OCI-LY7 (cell line): ENCODE measurements around the gene CLTCL1. TPM values are rescaled to one million over a fixed set of nuclear protein-coding genes. Genes with fewer than 3 reads are reported as not detected.

Source experiments
- BruUV-seq: library from RNA; stranded (reverse); fragments of 400-500 nt; replicated peaks from 2 replicates; lab custom pipeline; 2021; lab: Mats Ljungman, UMichigan
- CTCF ChIA-PET: fragments of 300-600 bp; sonication (Branson Sonifier 250); formaldehyde crosslinking; loops from one replicate; lab custom pipeline; 2022; ENCODE audit warnings: antibody characterized with exemption; ENCODE audit not compliant: unreplicated experiment; lab: Charles Lee
- POLR2A ChIA-PET: fragments of 300-600 bp; sonication (Branson Sonifier 250); formaldehyde crosslinking; loops from one replicate; lab custom pipeline; 2022; ENCODE audit warnings: antibody characterized with exemption; lab: Charles Lee
- DNase-seq: peaks from one replicate; pipeline ENCODE4 v3.0.0-alpha.2; 2015; ENCODE audit warnings: low spot score
- H2AFZ ChIP-seq: fragments of 200-600 bp; sonication (generic), shearing (Covaris generic); 2 replicates; pipeline ENCODE4 v1.6.1; 2014; ENCODE audit warnings: mild to moderate bottlenecking, antibody characterized with exemption, low read length, moderate library complexity
- H3K27ac ChIP-seq: fragments of 200-600 bp; sonication (generic); 2 replicates; pipeline ENCODE4 v1.5.1; 2014; ENCODE audit warnings: mixed run types, low read depth, mild to moderate bottlenecking, moderate library complexity, low read length, inconsistent platforms; ENCODE audit not compliant: poor library complexity, severe bottlenecking
- H3K36me3 ChIP-seq: fragments of 200-600 bp; sonication (generic); 2 replicates; pipeline ENCODE4 v1.6.1; 2014; ENCODE audit warnings: mild to moderate bottlenecking, antibody characterized with exemption, low read length, moderate library complexity, mixed read lengths; ENCODE audit not compliant: insufficient read depth
- H3K4me1 ChIP-seq: fragments of 200-600 bp; sonication (generic); 2 replicates; pipeline ENCODE4 v1.5.1; 2014; ENCODE audit warnings: mild to moderate bottlenecking, low read length; ENCODE audit not compliant: insufficient read depth, poor library complexity, severe bottlenecking
- H3K4me2 ChIP-seq: fragments of 200-600 bp; sonication (generic); 2 replicates; pipeline ENCODE4 v1.6.1; 2014; ENCODE audit warnings: mild to moderate bottlenecking, low read length
- H3K4me3 ChIP-seq: fragments of 200-600 bp; sonication (generic); 2 replicates; pipeline ENCODE4 v1.5.1; 2014; ENCODE audit warnings: mild to moderate bottlenecking, low read depth, low read length; ENCODE audit not compliant: poor library complexity, severe bottlenecking
- H3K79me2 ChIP-seq: fragments of 200-600 bp; sonication (generic); 2 replicates; pipeline ENCODE4 v1.6.1; 2016; ENCODE audit warnings: low read depth, mild to moderate bottlenecking, low read length, moderate library complexity, mixed read lengths; ENCODE audit not compliant: insufficient read depth
- H3K9me2 ChIP-seq: fragments of 200-600 bp; sonication (generic); 2 replicates; pipeline ENCODE4 v1.6.1; 2016; ENCODE audit warnings: mild to moderate bottlenecking, low read length, mixed read lengths; ENCODE audit not compliant: insufficient read depth
- H3K9me3 ChIP-seq: fragments of 200-600 bp; sonication (generic); 2 replicates; pipeline ENCODE4 v1.6.1; 2014; ENCODE audit warnings: mild to moderate bottlenecking, mixed run types, low read length, mixed read lengths
- H4K20me1 ChIP-seq: fragments of 200-600 bp; sonication (generic); 2 replicates; pipeline ENCODE4 v1.6.1; 2014; ENCODE audit warnings: mild to moderate bottlenecking, antibody characterized with exemption, low read length, moderate library complexity, mixed read lengths; ENCODE audit not compliant: insufficient read depth
- CTCF ChIP-seq: fragments of 200-600 bp; sonication (generic); conservative IDR thresholded peaks from 2 replicates; pipeline ENCODE4 v1.5.1; 2014; ENCODE audit warnings: mild to moderate bottlenecking, antibody characterized with exemption, low read length, moderate library complexity, mixed read lengths
- EZH2phosphoT487 ChIP-seq: fragments of 200-600 bp; sonication (generic); IDR thresholded peaks from 2 replicates; pipeline ENCODE4 v1.6.1; 2018; ENCODE audit warnings: low read depth, borderline replicate concordance, mild to moderate bottlenecking, mixed run types, antibody characterized with exemption, low read length, moderate library complexity, mixed read lengths
- intact Hi-C: fragments of 100-400 bp; cut with micrococcal nuclease; formaldehyde crosslinking; loops from one replicate; pipeline ENCODE4 v1.10.0; 2022; ENCODE audit not compliant: unreplicated experiment
- total RNA-seq, 2 experiments: library from RNA; depleted of rRNA in 1 of 2; stranded (reverse); fragments of >200 nt in 1 of 2; shearing (Covaris generic) in 1 of 2; gene quantifications; 2 replicates each; pipeline ENCODE4 v1.2.3, GENCODE V29; 2014 to 2022

The CLTCL1 gene
- total RNA-seq, 2 experiments from 2014 or later: 0.44 to 0.99 TPM

DNA sequence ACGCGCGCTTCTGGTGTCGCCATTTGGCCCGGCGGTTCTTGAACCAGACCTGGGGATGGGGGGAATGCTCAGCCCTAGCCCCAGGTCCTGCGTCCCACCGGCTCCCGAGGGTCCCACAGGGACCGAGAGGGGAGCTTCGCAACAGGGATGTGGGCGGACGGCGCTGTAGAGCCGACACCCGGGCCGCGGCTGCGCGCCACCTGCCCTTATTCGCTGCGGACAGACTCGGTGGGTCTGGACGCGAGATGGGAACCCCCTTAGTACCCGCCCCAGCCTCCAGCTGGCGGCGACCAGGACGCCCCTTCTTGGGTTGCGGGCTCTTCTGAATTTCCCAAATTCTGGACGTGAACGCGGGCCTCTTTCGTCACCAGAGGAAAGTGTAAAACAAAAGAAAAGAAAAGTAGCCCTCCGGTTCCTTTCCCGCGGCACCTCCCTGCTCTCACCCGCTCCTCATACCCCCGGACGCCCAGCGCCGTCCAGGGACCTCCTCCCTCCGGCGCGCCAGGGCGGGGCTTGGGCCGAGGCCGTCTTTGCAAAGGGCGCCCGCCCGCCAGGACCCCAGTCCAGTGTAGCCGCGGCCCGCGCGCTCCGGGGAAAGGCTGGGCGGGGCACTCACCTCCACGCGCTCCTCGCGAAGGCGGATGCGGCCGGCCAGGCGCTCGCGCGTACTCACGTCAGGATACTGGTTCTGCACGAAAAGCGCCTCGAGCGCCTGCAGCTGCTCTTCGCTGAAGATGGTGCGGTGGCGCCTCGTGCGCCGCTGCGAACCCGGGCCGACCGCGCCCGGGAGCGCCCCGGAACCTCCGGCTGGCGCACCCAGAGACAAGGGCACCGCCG, 142.3 kb downstream of the CLTCL1 start:
- CTCF ChIA-PET: no interaction called here
- BruUV-seq: no TSS peak
- intact Hi-C loops: loop anchor here (10.0 kb wide), 1 partner anchor 286 kb away; the partner anchor contains the start of genes HIRA and MRPL40
- Histone ChIP-seq H4K20me1 (no peaks in the 10 kb centered on the region), H3K9me2 (no peaks in the 10 kb centered on the region), H3K9me3 (no peaks in the 10 kb centered on the region), H3K27ac (no peak overlapping the region), H3K4me3 (no peak overlapping the region), H3K4me1 (no peaks in the 10 kb centered on the region), H3K36me3 (no peaks in the 10 kb centered on the region), H2AFZ (no peak overlapping the region), H3K79me2 (no peaks in the 10 kb centered on the region; the same call in 1 of the 2 replicates), H3K4me2 (no peak overlapping the region)
- POLR2A ChIA-PET: no interaction called here
- TF ChIP-seq CTCF (no peak), EZH2phosphoT487 (no peak)
- DNase-seq: no peak

DNA sequence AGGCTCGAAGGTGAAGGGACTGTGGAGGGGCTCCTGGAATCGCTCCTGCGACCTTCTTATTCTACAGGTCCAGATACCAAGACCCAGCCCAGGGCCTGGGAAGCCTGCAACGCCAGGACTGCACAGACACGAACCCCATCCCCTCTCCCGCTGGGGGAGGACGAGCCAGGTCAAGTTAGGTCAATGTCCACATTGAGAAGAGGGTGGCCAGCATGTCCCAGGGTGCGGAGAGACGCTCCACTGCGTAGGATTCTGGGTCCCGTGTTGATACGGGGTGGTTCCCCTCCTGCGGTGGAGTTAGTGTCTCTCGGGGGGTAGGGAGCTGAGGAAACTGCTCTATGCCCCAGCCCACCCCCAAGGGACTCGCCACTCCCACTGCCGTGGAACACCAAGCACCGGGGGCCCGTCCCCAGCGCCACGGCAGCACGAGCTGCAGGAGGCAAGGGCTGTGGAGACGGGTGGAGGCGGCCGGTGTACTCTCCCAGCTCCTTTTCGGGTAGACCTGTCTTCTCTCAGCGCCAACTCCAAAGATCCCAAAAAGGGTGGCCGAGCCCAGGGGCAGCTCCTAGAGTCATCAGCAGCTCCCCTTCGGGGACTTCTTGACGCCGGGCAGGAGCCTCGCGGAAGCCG, 143.0 kb downstream of the CLTCL1 start:
- ChIA-PET POLR2A (no interaction called here), CTCF (no interaction called here)
- Histone ChIP-seq H3K27ac (no peak overlapping the region), H3K9me3 (no peaks in the 10 kb centered on the region), H2AFZ (no peak overlapping the region), H3K4me1 (peaks cover 4% of the 10 kb centered on the region), H3K4me2 (no peak overlapping the region), H3K4me3 (no peak overlapping the region), H3K36me3 (no peaks in the 10 kb centered on the region), H4K20me1 (no peaks in the 10 kb centered on the region), H3K79me2 (peaks cover 7% of the 10 kb centered on the region; the same call in 1 of the 2 replicates), H3K9me2 (no peaks in the 10 kb centered on the region)
- DNase-seq: no peak
- no TSS peak for BruUV-seq
- intact Hi-C loops: loop anchor here (10.0 kb wide), 1 partner anchor 286 kb away; the partner anchor contains the start of genes HIRA and MRPL40
- TF ChIP-seq EZH2phosphoT487 (no peak), CTCF (no peak)
